SK-N-SH treated with all-trans-retinoic acid at 6 μM for 48 hours (cell line): Measurements from ENCODE around the gene PTPRN2.

Experiments
- ATAC-seq: fragments of 200-7000 bp; cut with Tn5 transposase; 3 replicates; pipeline ENCODE4 v1.9.1; 2020; ENCODE audit warnings: mild to moderate bottlenecking, moderate library complexity
- ARNTL ChIP-seq: fragments of 450-650 bp; formaldehyde crosslinking; IDR thresholded peaks from 2 replicates; pipeline ENCODE4 v1.5.0; 2020; ENCODE audit warnings: low read depth, mild to moderate bottlenecking, moderate library complexity, borderline replicate concordance
- CREB5 ChIP-seq: fragments of 250-450 bp; sonication (Bioruptor Pico); IDR thresholded peaks from 2 replicates; pipeline ENCODE4 v1.5.1; 2020; ENCODE audit warnings: low read depth, mild to moderate bottlenecking, moderate library complexity
- CSDC2 ChIP-seq: fragments of 250-450 bp; sonication (Bioruptor Pico); IDR thresholded peaks from 2 replicates; pipeline ENCODE4 v1.5.0; 2020; ENCODE audit warnings: mild to moderate bottlenecking, moderate library complexity
- CSRNP3 ChIP-seq: fragments of 250-450 bp; sonication (Bioruptor Pico); IDR thresholded peaks from 2 replicates; pipeline ENCODE4 v1.5.1; 2021; ENCODE audit warnings: mild to moderate bottlenecking, moderate library complexity
- ESRRG ChIP-seq: fragments of 250-450 bp; sonication (Bioruptor Pico); IDR thresholded peaks from 2 replicates; pipeline ENCODE4 v1.6.1; 2021; ENCODE audit warnings: mild to moderate bottlenecking
- GLIS3 ChIP-seq: fragments of 250-450 bp; sonication (Bioruptor Pico); IDR thresholded peaks from 2 replicates; pipeline ENCODE4 v1.5.0; 2020; ENCODE audit warnings: mild to moderate bottlenecking, moderate library complexity
- ISL1 ChIP-seq: fragments of 250-450 bp; sonication (Bioruptor Pico); IDR thresholded peaks from 2 replicates; pipeline ENCODE4 v2.1.2; 2022; ENCODE audit warnings: mild to moderate bottlenecking, moderate library complexity
- OSR1 ChIP-seq: fragments of 250-450 bp; sonication (Bioruptor Pico); IDR thresholded peaks from 2 replicates; pipeline ENCODE4 v1.8.0; 2022; ENCODE audit warnings: moderate library complexity, mild to moderate bottlenecking, inconsistent platforms
- POU6F1 ChIP-seq: fragments of 250-450 bp; sonication (Bioruptor Pico); IDR thresholded peaks from 2 replicates; pipeline ENCODE4 v1.8.0; 2021; ENCODE audit warnings: low read depth, mild to moderate bottlenecking, moderate library complexity, borderline replicate concordance
- PPARA ChIP-seq: fragments of 250-450 bp; sonication (Bioruptor Pico); IDR thresholded peaks from 2 replicates; pipeline ENCODE4 v1.5.0; 2020; ENCODE audit warnings: mild to moderate bottlenecking, borderline replicate concordance
- RARB ChIP-seq: fragments of 250-450 bp; sonication (Bioruptor Pico); IDR thresholded peaks from 2 replicates; pipeline ENCODE4 v1.8.0; 2021; ENCODE audit warnings: mild to moderate bottlenecking, moderate library complexity
- SNAI2 ChIP-seq: fragments of 250-450 bp; sonication (Bioruptor Pico); IDR thresholded peaks from 2 replicates; pipeline ENCODE4 v1.5.0; 2020; ENCODE audit warnings: mild to moderate bottlenecking, moderate library complexity
- TCF4 ChIP-seq: fragments of 250-450 bp; sonication (Bioruptor Pico); IDR thresholded peaks from 2 replicates; pipeline ENCODE4 v1.8.0; 2021; ENCODE audit warnings: mild to moderate bottlenecking, moderate library complexity, borderline replicate concordance
- TOX ChIP-seq: fragments of 250-450 bp; sonication (Bioruptor Pico); IDR thresholded peaks from 2 replicates; pipeline ENCODE4 v1.8.0; 2021; ENCODE audit warnings: mild to moderate bottlenecking, moderate library complexity, borderline replicate concordance
- ZC3H10 ChIP-seq: fragments of 250-450 bp; sonication (Bioruptor Pico); IDR thresholded peaks from 2 replicates; pipeline ENCODE4 v1.5.1; 2021; ENCODE audit warnings: mild to moderate bottlenecking, moderate library complexity
- ZFP3 ChIP-seq: fragments of 250-450 bp; sonication (Bioruptor Pico); IDR thresholded peaks from 2 replicates; pipeline ENCODE4 v1.5.0; 2020; ENCODE audit warnings: mild to moderate bottlenecking, moderate library complexity
- ZFP30 ChIP-seq: fragments of 450-650 bp; formaldehyde crosslinking; IDR thresholded peaks from 2 replicates; pipeline ENCODE4 v1.5.0; 2022; ENCODE audit warnings: mild to moderate bottlenecking, moderate library complexity
- ZNF565 ChIP-seq: fragments of 450-650 bp; formaldehyde crosslinking; conservative IDR thresholded peaks from 2 replicates; pipeline ENCODE4 v1.5.0; 2020; ENCODE audit warnings: low read depth, mild to moderate bottlenecking, moderate library complexity
- ZNF70 ChIP-seq: fragments of 450-650 bp; formaldehyde crosslinking; IDR thresholded peaks from 2 replicates; pipeline ENCODE4 v1.5.0; 2020; ENCODE audit warnings: mild to moderate bottlenecking, moderate library complexity
- TF ChIP-seq, protein P1 (sequence below): fragments of 250-450 bp; sonication (Bioruptor Pico); IDR thresholded peaks from 2 replicates; pipeline ENCODE4 v1.8.0; 2020; ENCODE audit warnings: mild to moderate bottlenecking, moderate library complexity, borderline replicate concordance

The PTPRN2 gene

GRCh38 chr7:157548691-157549303 is 1038.8 kb downstream of the PTPRN2 start (continued):
- TF ChIP-seq, protein P1, sequence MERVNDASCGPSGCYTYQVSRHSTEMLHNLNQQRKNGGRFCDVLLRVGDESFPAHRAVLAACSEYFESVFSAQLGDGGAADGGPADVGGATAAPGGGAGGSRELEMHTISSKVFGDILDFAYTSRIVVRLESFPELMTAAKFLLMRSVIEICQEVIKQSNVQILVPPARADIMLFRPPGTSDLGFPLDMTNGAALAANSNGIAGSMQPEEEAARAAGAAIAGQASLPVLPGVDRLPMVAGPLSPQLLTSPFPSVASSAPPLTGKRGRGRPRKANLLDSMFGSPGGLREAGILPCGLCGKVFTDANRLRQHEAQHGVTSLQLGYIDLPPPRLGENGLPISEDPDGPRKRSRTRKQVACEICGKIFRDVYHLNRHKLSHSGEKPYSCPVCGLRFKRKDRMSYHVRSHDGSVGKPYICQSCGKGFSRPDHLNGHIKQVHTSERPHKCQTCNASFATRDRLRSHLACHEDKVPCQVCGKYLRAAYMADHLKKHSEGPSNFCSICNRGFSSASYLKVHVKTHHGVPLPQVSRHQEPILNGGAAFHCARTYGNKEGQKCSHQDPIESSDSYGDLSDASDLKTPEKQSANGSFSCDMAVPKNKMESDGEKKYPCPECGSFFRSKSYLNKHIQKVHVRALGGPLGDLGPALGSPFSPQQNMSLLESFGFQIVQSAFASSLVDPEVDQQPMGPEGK: no peak
- TF ChIP-seq SNAI2: no peak
- no peak for TF ChIP-seq CREB5 (CRISPR knock-in tag)
- TF ChIP-seq ZC3H10 (CRISPR knock-in tag): no peak
- TF ChIP-seq PPARA (CRISPR knock-in tag): no peak
- TF ChIP-seq OSR1 (CRISPR knock-in tag): no peak
- no peak for TF ChIP-seq ZFP3

GRCh38 chr7:157547611-157548010 is 1040.0 kb downstream of the PTPRN2 start:
- no peak for TF ChIP-seq PPARA (CRISPR knock-in tag)
- TF ChIP-seq TOX (CRISPR knock-in tag): no peak
- no peak for TF ChIP-seq CSRNP3 (CRISPR knock-in tag)
- no peak for TF ChIP-seq POU6F1 (CRISPR knock-in tag)
- TF ChIP-seq TCF4 (CRISPR knock-in tag): no peak
- TF ChIP-seq OSR1 (CRISPR knock-in tag): no peak
- no peak for TF ChIP-seq CREB5 (CRISPR knock-in tag)
- no peak for TF ChIP-seq ARNTL (CRISPR knock-in tag)
- no peak for TF ChIP-seq GLIS3 (CRISPR knock-in tag)
- TF ChIP-seq CSDC2 (CRISPR knock-in tag): no peak
- no peak for TF ChIP-seq ZFP30 (CRISPR knock-in tag)
- no peak for TF ChIP-seq RARB (CRISPR knock-in tag)
- TF ChIP-seq ZC3H10 (CRISPR knock-in tag): no peak
- ATAC-seq: no peak

DNA sequence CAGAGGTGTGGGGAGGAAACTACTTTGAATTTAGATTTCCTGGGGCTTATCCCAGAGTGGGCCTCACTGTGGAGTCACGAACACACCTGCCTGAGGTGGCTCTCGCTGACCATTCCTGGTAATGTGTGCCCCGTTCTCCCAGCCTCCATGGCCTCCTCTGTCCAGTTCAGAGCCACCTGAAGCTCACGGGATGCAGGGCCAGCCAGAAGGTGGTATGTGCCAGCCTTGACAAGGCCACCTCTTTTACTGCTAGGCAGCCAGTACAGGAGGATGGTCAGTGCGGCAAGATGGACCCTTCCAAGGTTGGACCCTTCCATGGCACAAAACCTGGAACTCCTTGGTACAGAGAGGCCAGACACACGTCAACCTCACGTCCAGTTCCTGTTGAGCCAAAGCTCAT is 1040.5 kb downstream of the PTPRN2 start:
- no peak for ATAC-seq
- TF ChIP-seq, protein P1: no peak
- no peak for TF ChIP-seq ZFP3
- no peak for TF ChIP-seq ZNF70 (CRISPR knock-in tag)
- TF ChIP-seq ISL1: no peak
- TF ChIP-seq ESRRG (CRISPR knock-in tag): no peak
- no peak for TF ChIP-seq CSRNP3 (CRISPR knock-in tag)
- TF ChIP-seq ZNF565: no peak
- no peak for TF ChIP-seq SNAI2
- TF ChIP-seq OSR1 (CRISPR knock-in tag): no peak
- TF ChIP-seq POU6F1 (CRISPR knock-in tag): no peak
- no peak for TF ChIP-seq TOX (CRISPR knock-in tag)
- no peak for TF ChIP-seq RARB (CRISPR knock-in tag)
- TF ChIP-seq CREB5 (CRISPR knock-in tag): no peak
